Measurements from ENCODE around the gene EPHA2.

GRCh38 chr1:16094453-16095158 lies 61.3 kb downstream of the EPHA2 start:
- TF ChIP-seq TAF1 (IDR thresholded peaks at IDR 0.05; ENCODE audit: borderline replicate concordance, insufficient read depth, low read length) (no peak), POLR2AphosphoS5 (IDR thresholded peaks at IDR 0.05; ENCODE audit: low read depth, low read length) (no peak), SIN3A (IDR thresholded peaks at IDR 0.05; ENCODE audit: borderline replicate concordance, insufficient read depth, low read length) (no peak), REST (IDR thresholded peaks at IDR 0.05; ENCODE audit: insufficient read depth in 1 of 2, low read depth in 2 of 2, low read length in 2 of 2) (no peak)

Data from PFSK-1 (cell line).